K562 (cell line): Measurements from ENCODE around the gene SPRR2A. TPM values are rescaled to one million over a fixed set of nuclear protein-coding genes. Genes with fewer than 3 reads are reported as not detected.

Experiments
- C11orf30 ChIP-seq: fragments of 450-650 bp; IDR thresholded peaks from 2 replicates; pipeline ENCODE4 v1.6.1; 2016; ENCODE audit warnings: low read depth, mild to moderate bottlenecking
- CEBPB ChIP-seq: fragments of 450-650 bp; IDR thresholded peaks from 2 replicates; pipeline ENCODE4 v1.6.1; 2016; ENCODE audit warnings: missing genetic modification characterization, missing compliant biosample characterization
- GABPB1 ChIP-seq: sonication (generic); formaldehyde crosslinking; IDR thresholded peaks from 2 replicates; pipeline ENCODE4 v1.8.0; 2022; ENCODE audit warnings: mild to moderate bottlenecking, missing genetic modification reagents
- KHSRP ChIP-seq: fragments of 450-650 bp; IDR thresholded peaks from 2 replicates; pipeline ENCODE4 v1.6.1; 2017
- ZNF316 ChIP-seq: fragments of 450-650 bp; IDR thresholded peaks from 2 replicates; pipeline ENCODE4 v1.6.1; 2016
- polyA plus RNA-seq, 8 experiments: library from polyadenylated mRNA; depleted of rRNA in 4 of 8; stranded (reverse) in 5 of 8; unstranded in 3 of 8; fragments of >200 nt; fragmentation: Nextera tagmentation in 2 of 8; fragmentation: Illumina TruSeq in 1 of 8; extraction: Ambion mirVana in 2 of 8; extraction: Trizol in 1 of 8; gene quantifications; 2 replicates each; pipeline versions ENCODE4 v1.2.1 to v1.2.3, GENCODE V29; 2011 to 2014; ENCODE audit warnings: inconsistent platforms in 1 of 8, missing spikeins in 1 of 8
- total RNA-seq, 7 experiments: library from RNA; depleted of rRNA in 6 of 7; stranded (reverse); fragments of >200 nt in 6 of 7; fragmentation: Illumina TruSeq in 2 of 7; extraction: Trizol in 2 of 7; gene quantifications; 2 replicates each; pipeline versions ENCODE4 v1.2.1 to v1.2.3, GENCODE V29; 2011 to 2021; ENCODE audit warnings: low replicate concordance in 1 of 7
- TF ChIP-seq, protein P1 (sequence below), 2 experiments: fragments of 450-650 bp; formaldehyde crosslinking in 1 of 2; IDR thresholded peaks; 2 replicates each; pipeline versions ENCODE4 v1.4.0 to v1.6.1; 2014 to 2020; ENCODE audit warnings: mild to moderate bottlenecking in 2 of 2, borderline replicate concordance in 1 of 2, low read depth in 1 of 2
- TF ChIP-seq, protein P2 (sequence below): sonication (generic); formaldehyde crosslinking; IDR thresholded peaks from 2 replicates; pipeline ENCODE4 v1.8.0; 2023; ENCODE audit warnings: missing genetic modification reagents, mild to moderate bottlenecking, borderline replicate concordance

SPRR2A gene
- total and polyA plus RNA-seq, 9 of the 15 experiments (the other 6 are each of a cell fraction or from before 2014, with no cell fraction given) = 0.17 TPM; not detected in 8

DNA sequence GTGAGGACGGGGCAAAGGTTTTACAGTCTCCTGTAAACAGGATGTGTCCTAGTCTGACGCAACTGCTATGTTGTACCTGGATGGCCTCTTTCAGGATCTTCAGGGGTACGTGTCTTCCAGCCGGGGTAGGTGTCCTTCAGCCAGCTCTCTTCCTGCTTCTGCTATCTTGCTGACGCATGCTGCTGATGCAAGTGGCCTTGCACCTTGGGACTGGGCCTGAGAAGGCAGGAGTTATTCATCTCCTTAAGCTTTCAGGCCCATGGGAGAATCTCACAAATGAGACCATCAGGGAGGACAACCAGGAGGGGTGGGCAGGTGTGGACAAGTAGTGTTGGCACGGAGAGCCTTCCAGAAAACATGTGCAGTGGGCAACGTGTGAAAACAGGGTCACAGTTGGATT, 34.2 kb downstream of the SPRR2A start (continued):
- TF ChIP-seq, protein P1, sequence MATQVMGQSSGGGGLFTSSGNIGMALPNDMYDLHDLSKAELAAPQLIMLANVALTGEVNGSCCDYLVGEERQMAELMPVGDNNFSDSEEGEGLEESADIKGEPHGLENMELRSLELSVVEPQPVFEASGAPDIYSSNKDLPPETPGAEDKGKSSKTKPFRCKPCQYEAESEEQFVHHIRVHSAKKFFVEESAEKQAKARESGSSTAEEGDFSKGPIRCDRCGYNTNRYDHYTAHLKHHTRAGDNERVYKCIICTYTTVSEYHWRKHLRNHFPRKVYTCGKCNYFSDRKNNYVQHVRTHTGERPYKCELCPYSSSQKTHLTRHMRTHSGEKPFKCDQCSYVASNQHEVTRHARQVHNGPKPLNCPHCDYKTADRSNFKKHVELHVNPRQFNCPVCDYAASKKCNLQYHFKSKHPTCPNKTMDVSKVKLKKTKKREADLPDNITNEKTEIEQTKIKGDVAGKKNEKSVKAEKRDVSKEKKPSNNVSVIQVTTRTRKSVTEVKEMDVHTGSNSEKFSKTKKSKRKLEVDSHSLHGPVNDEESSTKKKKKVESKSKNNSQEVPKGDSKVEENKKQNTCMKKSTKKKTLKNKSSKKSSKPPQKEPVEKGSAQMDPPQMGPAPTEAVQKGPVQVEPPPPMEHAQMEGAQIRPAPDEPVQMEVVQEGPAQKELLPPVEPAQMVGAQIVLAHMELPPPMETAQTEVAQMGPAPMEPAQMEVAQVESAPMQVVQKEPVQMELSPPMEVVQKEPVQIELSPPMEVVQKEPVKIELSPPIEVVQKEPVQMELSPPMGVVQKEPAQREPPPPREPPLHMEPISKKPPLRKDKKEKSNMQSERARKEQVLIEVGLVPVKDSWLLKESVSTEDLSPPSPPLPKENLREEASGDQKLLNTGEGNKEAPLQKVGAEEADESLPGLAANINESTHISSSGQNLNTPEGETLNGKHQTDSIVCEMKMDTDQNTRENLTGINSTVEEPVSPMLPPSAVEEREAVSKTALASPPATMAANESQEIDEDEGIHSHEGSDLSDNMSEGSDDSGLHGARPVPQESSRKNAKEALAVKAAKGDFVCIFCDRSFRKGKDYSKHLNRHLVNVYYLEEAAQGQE (IDR thresholded peaks at IDR 0.05; ENCODE audit: borderline replicate concordance) = no peak
- TF ChIP-seq, protein P1 (CRISPR knock-in tag; IDR thresholded peaks at IDR 0.05; ENCODE audit: low read depth) = no peak
- TF ChIP-seq, protein P2, sequence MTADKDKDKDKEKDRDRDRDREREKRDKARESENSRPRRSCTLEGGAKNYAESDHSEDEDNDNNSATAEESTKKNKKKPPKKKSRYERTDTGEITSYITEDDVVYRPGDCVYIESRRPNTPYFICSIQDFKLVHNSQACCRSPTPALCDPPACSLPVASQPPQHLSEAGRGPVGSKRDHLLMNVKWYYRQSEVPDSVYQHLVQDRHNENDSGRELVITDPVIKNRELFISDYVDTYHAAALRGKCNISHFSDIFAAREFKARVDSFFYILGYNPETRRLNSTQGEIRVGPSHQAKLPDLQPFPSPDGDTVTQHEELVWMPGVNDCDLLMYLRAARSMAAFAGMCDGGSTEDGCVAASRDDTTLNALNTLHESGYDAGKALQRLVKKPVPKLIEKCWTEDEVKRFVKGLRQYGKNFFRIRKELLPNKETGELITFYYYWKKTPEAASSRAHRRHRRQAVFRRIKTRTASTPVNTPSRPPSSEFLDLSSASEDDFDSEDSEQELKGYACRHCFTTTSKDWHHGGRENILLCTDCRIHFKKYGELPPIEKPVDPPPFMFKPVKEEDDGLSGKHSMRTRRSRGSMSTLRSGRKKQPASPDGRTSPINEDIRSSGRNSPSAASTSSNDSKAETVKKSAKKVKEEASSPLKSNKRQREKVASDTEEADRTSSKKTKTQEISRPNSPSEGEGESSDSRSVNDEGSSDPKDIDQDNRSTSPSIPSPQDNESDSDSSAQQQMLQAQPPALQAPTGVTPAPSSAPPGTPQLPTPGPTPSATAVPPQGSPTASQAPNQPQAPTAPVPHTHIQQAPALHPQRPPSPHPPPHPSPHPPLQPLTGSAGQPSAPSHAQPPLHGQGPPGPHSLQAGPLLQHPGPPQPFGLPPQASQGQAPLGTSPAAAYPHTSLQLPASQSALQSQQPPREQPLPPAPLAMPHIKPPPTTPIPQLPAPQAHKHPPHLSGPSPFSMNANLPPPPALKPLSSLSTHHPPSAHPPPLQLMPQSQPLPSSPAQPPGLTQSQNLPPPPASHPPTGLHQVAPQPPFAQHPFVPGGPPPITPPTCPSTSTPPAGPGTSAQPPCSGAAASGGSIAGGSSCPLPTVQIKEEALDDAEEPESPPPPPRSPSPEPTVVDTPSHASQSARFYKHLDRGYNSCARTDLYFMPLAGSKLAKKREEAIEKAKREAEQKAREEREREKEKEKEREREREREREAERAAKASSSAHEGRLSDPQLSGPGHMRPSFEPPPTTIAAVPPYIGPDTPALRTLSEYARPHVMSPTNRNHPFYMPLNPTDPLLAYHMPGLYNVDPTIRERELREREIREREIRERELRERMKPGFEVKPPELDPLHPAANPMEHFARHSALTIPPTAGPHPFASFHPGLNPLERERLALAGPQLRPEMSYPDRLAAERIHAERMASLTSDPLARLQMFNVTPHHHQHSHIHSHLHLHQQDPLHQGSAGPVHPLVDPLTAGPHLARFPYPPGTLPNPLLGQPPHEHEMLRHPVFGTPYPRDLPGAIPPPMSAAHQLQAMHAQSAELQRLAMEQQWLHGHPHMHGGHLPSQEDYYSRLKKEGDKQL (CRISPR knock-in tag) = no peak
- TF ChIP-seq ZNF316 = no peak
- TF ChIP-seq GABPB1 = no peak
- TF ChIP-seq KHSRP = no peak
- TF ChIP-seq CEBPB (tag) = 0 out of 2 replicates have a peak, but pooled peaks have one; percentile 29
- peak; percentile 52; the same call in 1 of the 2 replicates for TF ChIP-seq C11orf30
- TF ChIP-seq, all 486 proteins: peak for 13
